GM21381 (cell line): ENCODE results near the gene TMEM229A.
"Not testable (repeated sequence)": the region's sequence is repeated elsewhere in the genome, so short reads cannot be mapped to it uniquely, and the experiment has no call there.

Experiments used
- ATAC-seq: cut with Tn5 transposase; IDR thresholded peaks from one replicate; pipeline ENCODE4 v1.9.1; 2021; ENCODE audit warnings: mild to moderate bottlenecking, moderate library complexity; ENCODE audit not compliant: unreplicated experiment

Gene TMEM229A

DNA sequence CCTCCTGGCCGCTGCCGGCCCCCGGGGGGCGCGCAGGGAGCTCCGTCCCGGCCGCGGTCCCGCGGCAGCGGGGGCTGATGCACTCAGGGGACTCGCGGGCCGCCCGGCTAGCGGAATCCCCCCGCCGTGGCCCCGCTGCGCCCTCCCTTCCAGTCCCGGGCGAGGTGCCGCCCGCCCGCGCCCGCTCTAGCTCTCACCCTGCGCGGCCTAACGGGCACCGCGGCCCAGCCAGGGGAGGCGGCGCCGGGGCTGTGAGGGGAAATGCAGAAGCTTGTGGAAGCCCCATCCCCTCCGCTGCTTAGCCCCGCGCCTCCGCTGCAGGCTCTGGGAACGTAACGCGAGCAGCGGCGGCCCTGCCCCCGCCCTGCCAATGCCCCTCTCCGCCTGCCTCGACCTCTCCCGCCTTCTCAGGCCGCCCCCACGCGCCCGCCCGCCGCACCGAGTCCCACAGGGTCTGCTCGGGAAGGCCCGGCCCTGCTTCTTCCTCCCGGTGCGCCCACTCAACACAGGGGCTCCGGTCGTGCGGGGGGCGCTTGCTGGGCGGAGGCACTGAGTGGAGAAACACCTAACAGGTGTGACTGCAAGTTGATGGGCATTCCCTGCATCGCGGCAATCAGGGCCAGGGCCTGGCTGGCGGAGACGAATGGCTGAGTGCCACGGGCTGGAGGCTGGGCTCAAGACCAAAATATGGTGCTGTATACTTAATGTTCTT lies 384 bp upstream of the TMEM229A start:
- no peak for ATAC-seq

DNA sequence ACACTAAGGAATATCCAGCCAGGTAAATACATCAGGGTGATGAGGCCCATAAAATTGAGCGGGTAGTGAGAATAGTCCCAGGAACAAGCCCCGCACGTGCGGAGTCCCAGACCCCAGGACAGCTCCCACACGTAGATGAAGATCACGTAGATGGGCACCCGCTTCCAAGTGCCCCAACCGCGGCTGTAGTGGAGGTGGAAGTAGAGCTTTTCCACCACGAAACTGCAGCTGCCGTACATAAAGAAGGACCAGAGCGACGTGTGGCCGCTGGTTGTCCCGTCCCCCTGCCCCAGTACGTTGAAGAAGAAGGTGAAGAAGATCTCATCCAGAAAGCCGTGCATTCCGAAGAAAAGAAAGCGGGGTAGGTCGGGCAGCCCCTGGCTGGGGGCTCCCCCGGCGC lies 948 bp downstream of the TMEM229A start:
- no peak for ATAC-seq

DNA sequence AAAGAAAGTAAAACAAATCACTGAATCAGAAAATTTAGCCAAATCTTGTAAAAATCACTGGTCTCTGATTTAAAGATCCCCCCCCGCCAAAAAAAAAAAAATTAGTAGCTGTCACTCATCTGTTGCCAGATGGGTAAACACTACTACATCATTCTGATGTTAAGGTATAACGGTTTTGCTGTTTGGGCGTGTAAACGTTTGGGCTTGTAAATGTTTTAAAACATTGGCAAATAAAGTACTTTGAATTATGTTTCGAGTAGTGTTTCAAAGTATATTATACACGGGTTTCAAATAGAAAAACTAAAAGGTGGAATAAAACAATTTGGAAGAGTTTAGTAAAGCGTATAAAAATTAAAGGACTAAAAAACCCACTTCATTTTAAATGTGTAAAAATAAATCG lies 1.5 kb downstream of the TMEM229A start:
- ATAC-seq, result no peak

DNA sequence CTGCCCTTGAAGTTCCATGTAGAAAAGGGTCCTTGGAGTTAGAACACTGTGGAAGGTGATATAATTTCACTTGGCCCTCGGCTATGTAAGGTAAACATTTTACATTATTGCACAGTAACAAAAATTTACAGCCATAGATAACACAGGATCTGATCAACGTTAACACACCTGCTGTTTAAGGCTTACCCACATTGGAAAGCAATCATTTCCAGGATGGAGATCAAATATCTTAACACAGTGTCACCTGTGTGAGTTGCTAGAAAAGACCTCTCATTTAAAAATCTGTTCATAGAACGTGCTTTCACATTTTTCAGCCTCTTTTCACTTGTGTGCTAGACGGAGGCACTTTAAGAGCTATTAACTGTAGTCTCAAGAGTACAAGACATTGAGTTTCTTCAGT lies 1.9 kb downstream of the TMEM229A start:
- ATAC-seq, result no peak

DNA sequence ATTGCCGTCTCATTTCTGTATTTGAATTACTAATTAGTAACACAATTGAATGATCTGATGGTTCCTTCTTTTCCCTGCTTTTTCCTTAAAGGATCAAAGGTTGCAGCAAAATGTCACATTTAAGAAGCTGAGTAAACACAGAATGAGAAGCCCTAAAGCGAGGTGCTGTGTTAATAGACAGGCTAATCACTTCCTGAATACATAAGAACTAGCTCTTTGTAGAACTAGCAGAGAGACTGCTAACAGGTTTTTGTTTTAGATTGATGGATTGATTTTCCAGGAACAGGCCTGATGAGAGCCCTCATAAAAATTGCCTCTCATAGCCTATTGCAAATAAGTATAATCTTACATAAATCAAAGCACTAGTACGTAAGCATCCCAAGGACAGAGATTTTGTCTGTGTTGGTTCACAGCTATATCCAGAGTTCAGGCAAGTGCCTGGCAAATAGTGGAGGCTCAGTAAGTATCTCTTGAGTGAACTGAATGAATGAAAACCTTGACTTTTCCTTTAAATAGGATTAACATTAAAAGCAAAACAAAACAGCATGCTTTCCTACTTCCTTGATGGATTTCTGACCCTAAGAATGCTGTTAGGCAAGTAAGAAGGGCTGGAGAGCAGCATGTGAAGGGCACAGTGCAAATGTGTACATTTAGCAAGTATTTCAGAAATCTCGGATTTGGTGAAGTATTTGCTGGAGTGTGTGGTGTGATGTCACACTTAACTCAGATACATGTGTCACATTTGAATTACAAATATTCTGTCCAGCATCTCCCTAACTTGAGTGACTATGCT lies 3.3 kb downstream of the TMEM229A start:
- no peak for ATAC-seq

DNA sequence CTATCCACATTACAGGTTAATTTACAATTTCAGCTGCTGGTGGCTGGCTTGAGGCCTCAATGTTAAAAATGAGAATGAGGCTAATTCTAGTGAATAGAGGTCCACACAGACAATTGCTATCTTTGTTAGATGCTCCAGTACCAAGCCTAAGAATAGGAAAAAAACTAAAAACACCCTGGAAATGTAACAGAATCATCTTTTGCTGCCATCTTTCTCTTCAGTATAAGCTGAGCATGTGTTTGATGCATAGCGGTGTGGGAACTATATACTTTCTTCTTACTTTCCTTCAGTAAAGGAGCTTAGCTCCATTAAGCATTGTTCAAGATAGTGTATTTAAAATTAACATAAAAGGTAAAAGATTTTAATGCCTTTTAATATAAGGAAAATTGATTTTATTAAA lies 5.6 kb downstream of the TMEM229A start:
- ATAC-seq, result no peak

DNA sequence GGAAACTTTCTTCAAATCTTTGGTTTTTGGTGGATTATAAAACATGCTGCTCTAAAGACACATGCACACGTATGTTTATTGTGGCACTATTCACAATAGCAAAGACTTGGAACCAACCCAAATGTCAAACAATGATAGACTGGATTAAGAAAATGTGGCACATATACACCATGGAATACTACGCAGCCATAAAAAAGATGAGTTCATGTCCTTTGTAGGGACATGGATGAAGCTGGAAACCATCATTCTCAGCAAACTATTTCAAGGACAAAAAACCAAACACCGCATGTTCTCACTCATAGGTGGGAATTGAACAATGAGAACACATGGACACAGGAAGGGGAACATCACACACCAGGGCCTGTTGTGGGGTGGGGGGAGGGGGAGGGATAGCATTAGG lies 8.5 kb downstream of the TMEM229A start:
- not testable (repeated sequence) for ATAC-seq

DNA sequence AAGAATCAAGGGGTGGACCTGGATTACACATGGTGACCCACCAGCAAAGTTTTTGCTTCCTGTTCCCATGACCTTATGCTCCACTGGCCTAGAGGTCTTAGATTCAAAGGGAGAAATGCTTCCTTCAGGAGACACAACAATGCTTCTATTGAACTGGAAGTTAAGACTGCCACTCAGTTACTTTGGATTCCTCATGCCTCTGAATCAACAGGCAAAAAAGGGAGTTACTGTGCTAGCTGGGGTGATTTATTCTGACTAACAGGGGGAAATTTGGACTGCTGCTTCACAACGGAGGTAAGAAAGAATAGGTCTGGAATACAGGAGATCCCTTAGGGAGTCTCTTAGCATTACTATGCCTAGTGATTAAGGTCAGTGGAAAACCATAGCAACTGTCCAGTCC lies 10.3 kb downstream of the TMEM229A start:
- ATAC-seq, result no peak

DNA sequence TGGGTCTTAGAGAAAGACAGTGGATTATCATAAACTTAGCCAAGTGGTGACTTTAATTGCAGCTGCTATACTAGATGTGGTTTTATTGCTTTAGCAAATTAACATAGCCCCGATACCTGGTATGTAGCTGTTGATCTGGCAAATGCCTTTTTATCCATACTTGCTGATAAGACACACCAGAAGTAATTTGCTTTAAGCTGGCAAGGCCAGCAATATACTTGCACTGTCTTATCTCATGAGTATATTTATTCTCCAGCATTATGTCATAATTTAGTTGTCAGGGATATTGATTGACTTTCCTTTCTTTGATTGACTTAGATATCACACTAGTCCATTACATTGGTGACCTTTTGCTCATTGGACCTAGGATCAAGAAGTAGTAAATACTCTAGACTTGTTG lies 12.8 kb downstream of the TMEM229A start:
- no peak for ATAC-seq

DNA sequence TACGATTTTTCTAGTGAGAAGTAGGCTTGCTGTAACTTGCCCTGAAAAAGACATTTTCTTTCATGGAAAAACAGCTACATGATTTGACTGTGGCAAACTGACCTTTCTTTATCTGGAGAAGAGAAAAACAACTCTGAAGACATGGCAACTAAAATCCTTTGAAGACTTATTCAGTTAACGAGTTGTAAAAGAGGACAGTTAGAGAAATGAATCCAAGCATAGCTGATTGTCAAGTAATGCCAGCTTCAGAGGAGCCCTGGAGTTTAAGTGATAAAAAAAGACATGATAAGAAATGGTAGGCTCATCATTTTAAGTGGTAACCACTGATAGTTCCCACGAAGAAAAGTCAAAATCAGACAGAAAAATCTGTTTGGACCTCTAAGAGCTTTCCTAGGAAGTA lies 19.6 kb downstream of the TMEM229A start:
- no peak for ATAC-seq

DNA sequence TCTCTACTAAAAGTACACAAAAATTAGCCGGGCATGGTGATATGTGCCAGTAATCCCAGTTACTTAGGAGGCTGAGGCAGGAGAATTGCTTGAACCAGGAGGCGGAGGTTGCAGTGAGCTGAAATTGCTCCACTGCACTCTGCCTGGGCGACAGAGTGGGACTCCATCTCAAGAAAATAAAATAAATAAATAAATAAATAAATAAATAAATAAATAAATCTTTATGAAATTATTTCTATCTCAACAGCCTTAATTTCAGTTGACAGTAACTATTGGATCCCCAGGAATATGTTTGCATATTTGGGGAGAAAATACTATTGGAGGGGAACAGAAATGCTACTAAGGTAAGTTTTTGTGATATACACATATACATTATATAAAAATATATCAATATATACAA lies 20.0 kb downstream of the TMEM229A start:
- no peak for ATAC-seq

DNA sequence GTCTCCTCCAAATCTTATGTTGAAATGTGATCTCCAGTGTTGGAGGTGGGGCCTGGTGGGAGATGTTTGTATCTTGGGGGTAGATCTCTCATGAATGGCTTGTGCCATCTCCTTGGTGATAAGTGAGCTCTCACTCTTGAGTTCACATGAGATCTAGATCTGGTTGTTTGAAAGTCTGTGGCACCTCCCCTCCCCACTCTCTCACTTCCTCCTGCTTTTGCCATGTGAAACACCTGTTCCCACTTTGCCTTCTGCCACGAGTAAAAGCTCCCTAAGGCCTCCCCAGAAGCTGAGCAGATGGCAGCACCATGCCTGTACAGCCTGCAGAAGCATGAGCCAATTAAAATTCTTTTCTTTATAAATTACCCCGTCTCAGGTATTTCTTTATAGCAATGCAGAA lies 23.5 kb downstream of the TMEM229A start:
- no peak for ATAC-seq

DNA sequence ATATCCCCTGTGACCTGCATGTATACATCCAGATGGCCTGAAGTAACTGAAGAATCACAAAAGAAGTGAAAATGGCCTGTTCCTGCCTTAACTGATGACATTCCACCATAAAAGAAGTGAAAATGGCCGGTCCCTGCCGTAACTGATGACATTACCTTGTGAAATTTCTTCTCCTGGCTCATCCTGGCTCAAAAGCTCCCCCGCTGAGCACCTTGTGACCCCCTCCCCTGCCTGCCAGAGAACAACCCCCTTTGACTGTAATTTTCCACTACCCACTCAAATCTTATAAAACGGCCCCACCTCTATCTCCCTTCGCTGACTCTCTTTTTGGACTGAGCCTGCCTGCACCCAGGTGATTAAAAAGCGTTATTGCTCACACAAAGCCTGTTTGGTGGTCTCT lies 24.6 kb downstream of the TMEM229A start:
- not testable (repeated sequence) for ATAC-seq

DNA sequence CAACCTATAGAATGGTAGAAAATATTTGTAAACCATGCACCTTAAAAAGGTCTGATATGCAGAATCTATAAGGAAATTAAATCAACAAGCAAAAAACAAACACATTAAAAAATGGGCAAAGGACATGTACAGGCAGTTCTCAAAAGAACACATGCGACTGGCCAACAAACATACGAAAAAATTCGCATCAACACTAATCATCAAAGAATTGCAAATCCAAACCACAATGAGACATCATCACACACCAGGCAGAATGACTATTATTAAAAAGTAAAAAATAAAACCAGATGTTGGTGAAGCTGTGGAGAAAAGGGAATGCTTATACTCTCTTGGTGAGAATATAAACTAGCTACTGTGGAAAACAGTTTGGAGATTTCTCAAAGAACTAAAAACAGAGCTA lies 33.2 kb downstream of the TMEM229A start:
- no peak for ATAC-seq

DNA sequence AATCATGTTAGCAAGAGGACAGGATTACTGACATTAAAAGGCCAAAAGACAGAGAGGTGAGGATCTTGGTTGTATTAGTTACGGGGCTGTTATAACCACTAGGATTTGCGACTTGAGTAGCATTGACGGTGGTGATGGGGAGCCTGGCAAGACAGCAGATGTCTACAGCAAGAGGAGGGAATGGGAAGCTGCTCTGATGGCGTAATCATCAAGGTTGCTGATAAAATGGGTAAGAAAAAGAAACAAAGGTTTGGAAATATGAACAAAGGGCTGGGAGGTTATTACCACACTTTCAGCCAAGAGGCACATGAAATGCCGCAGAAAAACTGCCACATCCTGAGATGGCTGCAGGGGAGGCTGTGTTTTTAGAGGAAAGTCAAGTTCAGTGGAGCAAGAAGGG lies 33.9 kb downstream of the TMEM229A start:
- ATAC-seq, result no peak

DNA sequence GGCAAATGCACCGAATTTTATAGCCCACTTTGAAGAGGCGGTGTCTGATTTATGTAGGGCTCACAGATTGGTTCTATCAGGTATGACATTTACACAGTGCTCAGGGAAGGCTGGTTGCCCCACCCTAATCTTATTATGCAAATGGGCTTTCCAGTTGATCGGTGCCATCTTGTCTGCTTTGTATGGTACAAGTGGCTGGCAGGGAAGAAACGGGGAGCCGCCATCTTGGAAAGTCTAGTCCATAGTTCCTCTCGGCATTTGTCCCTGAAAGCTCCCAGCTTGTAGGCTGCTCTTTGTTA lies 36.6 kb downstream of the TMEM229A start:
- ATAC-seq, result no peak

DNA sequence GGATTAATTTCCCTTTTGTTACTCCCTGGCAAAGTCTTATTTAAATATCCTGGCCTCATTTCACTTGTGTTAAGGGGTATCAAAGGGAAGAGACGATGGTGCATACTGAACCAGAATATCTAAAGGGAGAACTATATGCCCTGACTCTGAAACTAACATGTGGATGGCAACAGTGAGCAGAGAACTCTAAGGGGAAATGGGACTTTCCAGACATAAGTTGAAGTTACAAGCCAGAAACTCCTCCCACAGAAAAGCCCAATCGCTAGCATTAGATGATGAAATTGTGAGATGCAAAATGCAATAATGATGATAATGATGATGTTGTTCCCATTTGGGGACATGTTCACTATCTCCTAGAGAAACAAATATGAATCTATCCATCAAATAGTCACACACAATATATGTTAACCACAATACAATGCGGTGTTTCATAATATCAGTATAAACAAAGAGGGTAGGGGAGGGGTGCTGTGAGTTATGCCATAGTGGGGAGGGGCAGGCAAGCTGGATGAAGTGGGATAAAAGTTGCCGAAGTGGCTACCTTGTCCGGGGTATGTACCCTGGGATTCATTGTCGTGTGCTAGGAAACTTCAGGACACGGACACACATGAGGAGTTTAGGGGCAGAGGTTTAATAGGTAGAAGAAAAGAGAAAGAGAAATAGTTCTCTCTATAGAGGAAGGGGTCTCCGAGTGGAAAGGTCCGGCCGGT lies 37.1 kb downstream of the TMEM229A start:
- no peak for ATAC-seq

DNA sequence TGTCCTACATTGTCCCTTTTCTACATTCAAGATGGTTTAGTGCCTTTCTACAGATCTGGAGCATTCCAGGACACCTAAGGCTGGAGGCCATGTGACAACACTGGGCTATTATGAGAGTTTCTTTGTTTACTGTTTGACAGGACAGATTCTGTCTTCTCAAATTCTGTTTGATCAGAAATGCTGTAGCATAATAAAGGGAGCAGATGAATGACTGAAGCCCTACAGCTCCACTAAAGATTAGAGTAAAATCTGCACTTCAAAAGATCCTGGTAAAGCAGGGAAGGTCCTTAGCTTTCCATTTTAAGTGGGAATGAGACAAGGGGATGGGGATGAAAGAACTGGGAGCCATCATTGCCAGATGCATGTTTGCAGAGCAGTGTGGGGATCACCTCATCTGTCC lies 38.4 kb downstream of the TMEM229A start:
- no peak for ATAC-seq

DNA sequence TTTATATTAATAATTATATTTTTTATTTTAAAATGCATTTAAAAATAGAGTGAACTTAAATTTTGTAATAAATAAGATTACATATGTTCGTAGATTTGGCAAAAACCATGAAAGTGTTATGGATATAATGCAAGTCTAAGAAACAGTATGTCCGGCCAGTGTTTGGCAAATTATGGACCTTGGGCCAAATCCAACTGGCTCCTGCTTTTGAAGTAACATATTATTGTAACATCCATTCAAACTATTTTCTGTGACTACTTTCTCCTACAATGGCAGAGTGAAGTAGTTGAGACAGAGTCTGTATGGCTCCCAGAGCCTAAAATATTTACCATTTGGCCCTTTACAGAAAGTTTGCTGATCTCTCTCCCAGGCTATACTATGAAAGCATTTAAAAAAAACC lies 38.9 kb downstream of the TMEM229A start:
- no peak for ATAC-seq

DNA sequence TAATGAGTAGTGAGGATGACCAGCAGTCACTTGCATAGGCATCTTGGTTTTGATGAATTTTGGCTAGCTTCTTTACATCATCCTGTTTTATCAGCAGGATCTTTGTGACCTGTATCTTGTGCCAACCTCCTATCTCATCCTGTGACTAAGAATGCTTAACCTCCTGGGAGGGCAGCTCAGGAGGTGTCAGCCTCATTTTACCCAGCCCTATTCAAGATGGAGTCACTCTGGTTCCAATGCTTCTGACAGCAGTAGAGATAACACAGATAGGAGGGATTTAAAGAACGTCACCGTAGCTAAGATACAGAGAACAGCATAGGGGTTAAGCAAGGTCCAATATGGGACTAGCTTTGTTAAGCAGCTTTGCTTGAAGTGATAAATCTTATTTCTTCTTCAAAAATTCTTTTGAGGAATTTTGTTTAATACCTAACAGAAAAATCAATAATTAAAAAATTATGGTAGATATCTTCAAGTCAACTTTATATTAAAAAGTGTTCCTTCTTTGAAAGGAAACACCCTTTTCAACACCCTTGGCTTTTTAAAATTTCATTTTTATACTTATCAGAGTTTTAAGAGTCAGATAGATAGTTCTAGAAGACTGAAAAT lies 39.9 kb downstream of the TMEM229A start:
- ATAC-seq, result no peak

DNA sequence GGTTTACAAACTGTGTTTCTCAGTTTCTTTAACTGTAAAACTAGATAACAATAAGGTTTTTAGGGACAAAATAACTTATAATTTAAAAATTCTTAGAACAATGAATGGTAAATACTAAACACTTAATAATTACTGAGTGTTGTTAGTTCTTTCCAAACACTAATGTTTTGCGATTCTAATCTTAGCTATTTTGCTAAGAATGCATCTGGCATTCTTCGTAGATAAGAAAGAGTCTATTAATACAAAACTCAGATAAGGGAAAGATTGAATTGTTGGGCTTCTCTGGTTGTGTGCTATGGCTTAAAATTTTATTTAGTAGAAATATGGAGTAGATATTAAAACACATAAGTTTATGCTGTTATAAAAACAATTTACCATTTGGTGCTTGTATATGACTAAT lies 45.4 kb downstream of the TMEM229A start:
- no peak for ATAC-seq
